ENCODE results near the gene EEFSEC. TPM values are rescaled to one million over a fixed set of nuclear protein-coding genes. Genes with fewer than 3 reads are reported as not detected.

The EEFSEC gene
- 10 to 100 TPM; 22.1 to 22.7 TPM for total RNA-seq

DNA sequence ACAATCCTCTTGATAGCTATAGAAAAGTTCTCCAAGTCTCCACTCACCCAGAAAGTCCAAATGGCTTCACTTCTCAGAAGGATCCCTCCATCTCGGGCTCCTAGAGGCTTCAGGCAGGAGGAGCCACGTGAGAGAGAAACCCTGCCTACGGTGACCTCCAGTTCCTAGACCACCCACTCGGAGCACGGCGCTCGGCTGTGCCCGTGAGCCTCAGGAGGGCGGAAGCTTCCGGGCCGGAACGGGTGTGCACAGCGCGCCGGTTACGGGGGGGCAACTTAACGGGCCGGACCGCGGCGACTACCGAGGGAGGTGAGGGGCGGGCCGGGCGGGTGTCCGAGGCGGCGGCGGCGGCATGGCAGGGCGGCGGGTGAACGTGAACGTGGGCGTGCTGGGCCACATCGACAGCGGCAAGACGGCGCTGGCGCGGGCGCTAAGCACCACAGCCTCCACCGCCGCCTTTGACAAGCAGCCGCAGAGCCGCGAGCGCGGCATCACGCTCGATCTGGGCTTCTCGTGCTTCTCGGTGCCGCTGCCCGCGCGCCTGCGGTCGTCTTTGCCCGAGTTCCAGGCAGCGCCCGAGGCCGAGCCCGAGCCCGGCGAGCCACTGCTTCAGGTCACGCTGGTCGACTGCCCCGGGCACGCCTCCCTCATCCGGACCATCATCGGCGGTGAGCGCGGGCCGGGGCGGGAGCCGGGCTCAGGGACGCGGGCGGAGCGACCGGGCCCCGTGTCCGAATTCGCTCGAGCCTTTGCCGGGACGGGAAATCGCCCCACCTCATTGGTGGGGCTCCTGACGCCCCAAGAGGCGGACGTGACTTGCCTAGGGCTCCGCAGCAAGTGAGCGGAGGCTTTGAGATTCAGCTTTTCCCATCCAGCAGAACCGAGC is at the start of gene EEFSEC:
EEFSEC (plus strand) TSS at position 326 of the 886 bp plus-strand sequence; CDS start at position 353, 27 bp downstream.
- no peaks in the 10 kb centered on the region for H3K27me3 Mint-ChIP-seq
- peak within 1 kb of the TSS; percentile 95 for H3K4me3 Mint-ChIP-seq
- POLR2A ChIA-PET = interaction anchor here (0.6 to 2.2 kb wide), 8 partner anchors 23 to 277 kb away, joined by 3 to 24 read pairs (median 3); partner anchors contain the start of genes RUVBL1 and SEC61A1
- ATAC-seq (ENCODE audit: low read depth) = peak; percentile 93
- H3K9me3 Mint-ChIP-seq = no peaks in the 10 kb centered on the region
- H3K36me3 Mint-ChIP-seq = peaks cover 24% of the 10 kb centered on the region
- H3K27ac Mint-ChIP-seq = peak within 1 kb of the TSS; percentile 96
- peak; percentile 90 for DNase-seq
- H3K4me1 Mint-ChIP-seq = peaks cover 9% of the 10 kb centered on the region

DNA sequence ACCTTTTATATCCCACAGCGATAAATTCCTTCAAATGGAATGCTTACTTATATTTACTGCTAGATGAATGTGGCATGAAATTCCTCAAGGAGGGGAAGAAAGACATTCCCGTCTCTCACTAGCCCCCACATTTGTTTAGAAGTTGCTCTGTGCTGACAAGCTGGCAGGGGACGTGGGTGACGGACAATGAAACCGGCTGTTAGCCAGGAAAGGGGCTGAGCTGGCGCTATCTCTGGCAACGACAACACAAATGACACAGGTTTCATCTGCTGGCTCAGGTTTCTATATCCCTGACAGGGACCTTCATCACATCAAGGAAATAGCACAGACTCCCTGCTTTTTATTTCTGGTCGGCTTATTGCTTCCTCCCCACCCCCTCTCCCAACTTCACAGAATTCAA is 45.4 kb upstream of the EEFSEC start:
- Mint-ChIP-seq H3K36me3 (peaks cover 24% of the 10 kb centered on the region), H3K27ac (no peak overlapping the region), H3K4me1 (peaks cover 16% of the 10 kb centered on the region), H3K9me3 (no peaks in the 10 kb centered on the region), H3K4me3 (no peak overlapping the region), H3K27me3 (no peaks in the 10 kb centered on the region)
- POLR2A ChIA-PET = no interaction called here
- ATAC-seq (ENCODE audit: low read depth) (no peak), DNase-seq (no peak)

DNA sequence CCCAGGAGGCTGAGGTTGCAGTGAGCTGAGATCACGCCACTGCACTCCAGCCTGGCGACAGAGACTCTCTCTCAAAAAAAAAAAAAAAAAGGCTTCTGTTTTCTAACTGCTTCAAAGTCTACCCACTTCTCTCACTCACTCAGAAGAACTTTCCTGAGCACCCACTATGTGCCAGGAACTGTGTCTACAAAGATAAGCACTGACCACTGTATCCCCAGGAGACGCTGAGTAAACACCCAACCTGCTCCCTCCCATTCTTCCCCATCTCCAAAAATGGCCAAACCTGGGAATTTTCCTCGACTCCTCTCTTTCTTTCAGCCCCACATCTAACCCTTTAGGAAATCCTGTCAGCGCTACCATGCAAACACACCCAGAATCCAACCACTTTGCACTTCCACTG is 42.1 kb upstream of the EEFSEC start:
- H3K27me3 Mint-ChIP-seq = no peaks in the 10 kb centered on the region
- peak overlapping the region; percentile 20 for H3K27ac Mint-ChIP-seq
- ATAC-seq (ENCODE audit: low read depth) (no peak), DNase-seq (no peak)
- no peak overlapping the region for H3K4me3 Mint-ChIP-seq
- H3K4me1 Mint-ChIP-seq = peaks cover 27% of the 10 kb centered on the region
- POLR2A ChIA-PET = no interaction called here
- no peaks in the 10 kb centered on the region for H3K9me3 Mint-ChIP-seq
- H3K36me3 Mint-ChIP-seq = peaks cover 38% of the 10 kb centered on the region

GRCh38 chr3:128112357-128112968 is 40.8 kb upstream of the EEFSEC start:
- H3K9me3 Mint-ChIP-seq = no peaks in the 10 kb centered on the region
- H3K36me3 Mint-ChIP-seq = peaks cover 34% of the 10 kb centered on the region
- POLR2A ChIA-PET = no interaction called here
- H3K4me1 Mint-ChIP-seq = peaks cover 27% of the 10 kb centered on the region
- no peaks in the 10 kb centered on the region for H3K27me3 Mint-ChIP-seq
- ATAC-seq (ENCODE audit: low read depth) (peak; percentile 97), DNase-seq (no peak)
- H3K4me3 Mint-ChIP-seq = peak overlapping the region; percentile 57
- peak overlapping the region; percentile 94 for H3K27ac Mint-ChIP-seq

DNA sequence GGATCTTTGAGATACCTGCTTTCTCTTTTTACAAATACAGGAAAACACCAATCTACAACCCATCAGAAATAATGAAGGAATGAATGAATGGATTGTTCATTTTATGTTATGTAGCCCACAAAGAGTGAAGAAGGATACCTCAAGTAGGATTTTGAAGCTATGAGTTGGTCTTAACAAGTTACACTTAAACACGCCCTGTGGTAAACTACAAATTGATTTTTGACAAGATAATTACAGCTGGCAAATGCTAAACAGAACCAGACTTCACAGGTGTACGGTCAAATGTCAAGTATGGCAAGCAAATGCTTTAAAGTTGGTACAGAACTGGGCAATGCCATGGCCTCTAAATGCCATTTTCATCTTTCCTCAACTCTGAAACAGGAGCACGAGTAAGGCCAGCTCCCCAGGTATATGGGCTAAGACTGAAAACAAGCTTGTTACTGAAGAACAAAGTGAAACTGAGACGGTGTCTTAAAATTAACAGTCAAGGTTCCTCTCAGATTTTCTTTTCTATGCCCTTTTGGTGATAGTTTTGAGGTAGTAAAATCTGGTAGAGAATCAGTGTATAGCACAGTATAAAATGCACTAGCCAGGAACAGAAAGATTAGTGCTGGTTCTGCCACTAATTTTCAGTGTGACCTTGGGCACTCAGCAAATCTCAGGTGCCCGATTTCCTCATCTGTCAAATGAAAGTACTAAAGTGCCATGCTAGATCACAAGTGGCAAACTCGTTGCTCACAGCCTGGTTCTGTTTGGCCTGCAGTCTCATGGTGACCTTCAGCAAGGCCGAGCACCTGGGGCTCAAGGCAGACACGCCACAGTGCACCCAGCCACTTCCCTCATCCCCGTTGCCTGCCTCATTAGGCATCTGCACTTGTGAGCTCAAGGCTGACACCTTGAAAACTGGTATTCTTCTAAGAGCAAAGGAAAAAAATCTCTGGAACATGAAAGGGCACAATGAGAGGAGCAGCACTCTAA is 39.2 kb upstream of the EEFSEC start:
- peak overlapping the region; percentile 47 for H3K27ac Mint-ChIP-seq
- DNase-seq (no peak), ATAC-seq (ENCODE audit: low read depth) (no peak)
- no peaks in the 10 kb centered on the region for H3K27me3 Mint-ChIP-seq
- peaks cover 34% of the 10 kb centered on the region for H3K4me1 Mint-ChIP-seq
- POLR2A ChIA-PET = interaction anchor here (0.6 to 1.8 kb wide), 2 partner anchors 10 to 125 kb away, joined by 3 to 7 read pairs; partner anchors contain the start of gene RUVBL1
- H3K9me3 Mint-ChIP-seq = no peaks in the 10 kb centered on the region
- H3K36me3 Mint-ChIP-seq = peaks cover 43% of the 10 kb centered on the region
- no peak overlapping the region for H3K4me3 Mint-ChIP-seq

DNA sequence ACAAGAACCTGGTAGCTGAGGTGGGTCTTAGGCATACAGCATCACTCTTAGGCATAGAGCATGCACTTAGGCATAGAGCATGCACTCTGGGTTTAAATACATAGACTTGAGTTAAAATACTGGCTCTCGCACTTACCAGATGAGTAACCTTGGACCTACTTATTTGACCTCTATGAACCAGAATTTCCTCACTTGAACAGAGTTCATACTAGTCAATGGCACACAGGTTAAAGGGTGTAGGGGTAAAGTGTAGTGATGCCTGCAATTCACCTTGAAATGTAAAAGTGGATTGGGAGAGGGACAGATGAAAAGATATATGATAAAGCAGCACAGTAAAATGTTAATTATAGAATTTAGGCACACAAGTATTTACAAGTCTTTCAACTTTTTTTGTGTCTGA is 31.3 kb upstream of the EEFSEC start:
- H3K4me1 Mint-ChIP-seq = peaks cover 29% of the 10 kb centered on the region
- peaks cover 17% of the 10 kb centered on the region for H3K36me3 Mint-ChIP-seq
- ATAC-seq (ENCODE audit: low read depth) = no peak
- H3K27ac Mint-ChIP-seq = no peak overlapping the region
- H3K4me3 Mint-ChIP-seq = peak overlapping the region; percentile 98
- no peaks in the 10 kb centered on the region for H3K27me3 Mint-ChIP-seq
- POLR2A ChIA-PET = interaction anchor here (0.9 to 2.6 kb wide), 2 partner anchors 32 to 70 kb away, joined by 3 to 14 read pairs; partner anchors contain the start of gene SEC61A1
- no peak for DNase-seq
- no peaks in the 10 kb centered on the region for H3K9me3 Mint-ChIP-seq

DNA sequence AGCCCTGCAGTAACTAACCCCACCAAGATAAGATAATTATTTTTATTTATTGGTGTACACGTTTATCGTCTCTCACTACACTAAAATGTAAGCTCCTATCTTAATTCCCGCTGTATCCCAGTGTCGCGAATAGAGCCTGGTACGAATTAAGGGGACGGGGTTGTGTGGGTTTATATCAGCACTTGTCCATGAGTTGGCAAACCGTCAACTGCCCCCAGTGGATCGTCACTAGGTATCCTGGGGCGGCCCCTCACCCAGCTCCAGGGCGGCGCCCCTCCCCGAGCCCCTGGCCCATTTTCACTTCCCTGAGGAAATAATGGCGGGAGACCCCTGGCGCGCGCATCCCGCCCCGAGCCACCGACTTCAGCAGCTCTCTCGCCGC is 30.1 kb upstream of the EEFSEC start:
- H3K9me3 Mint-ChIP-seq = no peaks in the 10 kb centered on the region
- POLR2A ChIA-PET = interaction anchor here (0.6 to 2.6 kb wide), 12 partner anchors 9 to 494 kb away, joined by 3 to 24 read pairs (median 4); partner anchors contain the start of genes EEFSEC and SEC61A1
- no peak for ATAC-seq (ENCODE audit: low read depth)
- H3K36me3 Mint-ChIP-seq = peaks cover 14% of the 10 kb centered on the region
- H3K4me1 Mint-ChIP-seq = peaks cover 27% of the 10 kb centered on the region
- H3K27ac Mint-ChIP-seq = peak overlapping the region; percentile 94
- DNase-seq = no peak
- peak overlapping the region; percentile 98 for H3K4me3 Mint-ChIP-seq
- no peaks in the 10 kb centered on the region for H3K27me3 Mint-ChIP-seq

DNA sequence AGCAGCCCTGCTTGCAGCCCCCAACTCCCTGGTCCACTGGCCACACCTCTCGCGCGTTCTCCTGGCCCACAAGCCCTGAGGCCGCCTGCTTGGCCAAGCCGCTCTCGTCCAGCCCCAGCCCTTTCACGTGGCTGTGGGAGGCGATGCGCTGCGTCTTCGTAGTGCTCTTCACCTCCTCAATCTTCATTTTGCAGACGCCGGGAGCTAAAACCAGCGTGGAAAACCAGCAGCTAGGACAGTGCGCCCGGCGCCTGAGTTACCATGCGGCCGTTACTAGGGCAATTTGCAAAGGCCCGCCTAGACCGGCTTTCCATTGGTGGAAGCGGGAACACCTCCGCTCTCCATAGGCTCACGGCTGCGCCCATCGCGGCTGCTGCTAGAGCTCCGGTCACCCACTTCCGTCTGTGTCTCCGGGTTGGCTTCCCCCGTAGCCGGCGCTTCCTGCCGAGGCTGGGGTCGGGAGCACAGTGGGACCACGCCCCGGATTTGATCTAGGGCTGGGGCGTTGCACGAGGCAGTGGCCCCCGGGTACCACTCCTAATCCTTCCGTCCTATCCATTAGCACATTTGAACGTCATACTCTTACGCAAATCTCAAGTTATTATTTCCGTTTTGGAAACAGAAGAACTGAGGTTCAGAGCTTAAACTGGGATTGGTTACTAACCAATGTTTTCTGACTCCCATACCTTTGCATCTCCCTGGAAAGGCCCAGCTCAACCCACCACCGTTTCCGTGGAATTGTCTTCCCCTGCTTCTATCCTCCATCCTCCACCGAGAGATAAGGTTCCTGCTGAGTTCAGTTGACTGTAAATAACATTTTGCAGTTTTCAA is 29.5 kb upstream of the EEFSEC start, which contains the start of gene RUVBL1:
RUVBL1 (minus strand) TSS at position 275 of the 831 bp plus-strand sequence; CDS start at position 187, 88 bp downstream.
- H3K36me3 Mint-ChIP-seq = peaks cover 9% of the 10 kb centered on the region
- ATAC-seq (ENCODE audit: low read depth) = peak; percentile 99

GRCh38 chr3:128127236-128127635 is 26.0 kb upstream of the EEFSEC start:
- Mint-ChIP-seq H3K27ac (peak overlapping the region; percentile 0), H3K4me1 (peaks cover 14% of the 10 kb centered on the region), H3K27me3 (no peaks in the 10 kb centered on the region), H3K36me3 (peaks cover 5% of the 10 kb centered on the region), H3K4me3 (no peak overlapping the region), H3K9me3 (no peaks in the 10 kb centered on the region)
- ATAC-seq (ENCODE audit: low read depth) (no peak), DNase-seq (no peak)
- POLR2A ChIA-PET = no interaction called here

More for the DNA sequence above, 29.5 kb upstream of the EEFSEC start, which contains the start of gene RUVBL1:
- Mint-ChIP-seq H3K4me1 (peaks cover 22% of the 10 kb centered on the region), H3K9me3 (no peaks in the 10 kb centered on the region), H3K27me3 (no peaks in the 10 kb centered on the region), H3K4me3 (peak within 1 kb of the TSS; percentile 98), H3K27ac (peak within 1 kb of the TSS; percentile 94)
- POLR2A ChIA-PET = interaction anchor here (0.6 to 2.6 kb wide), 12 partner anchors 8 to 494 kb away, joined by 3 to 24 read pairs (median 4); partner anchors contain the start of genes EEFSEC and SEC61A1
- DNase-seq = peak; percentile 93

DNA sequence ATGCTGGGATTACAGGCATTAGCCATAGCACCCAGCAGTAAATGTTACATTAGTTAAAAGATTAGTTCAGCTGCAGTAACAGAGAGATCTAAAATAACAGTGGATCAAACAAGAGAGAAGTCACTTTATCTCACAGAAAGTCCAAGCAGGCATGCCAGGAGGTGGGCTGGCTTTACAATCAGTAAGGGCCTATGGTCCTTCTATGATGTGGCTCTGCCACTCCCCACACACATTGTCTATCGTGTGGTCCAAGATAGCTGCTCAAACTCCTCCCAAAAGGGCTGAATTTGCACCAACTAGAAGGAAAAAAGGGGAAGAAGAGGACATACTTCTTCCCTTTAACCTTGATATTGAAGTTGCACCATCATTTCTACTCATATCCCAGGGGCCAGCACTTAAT is 25.0 kb upstream of the EEFSEC start:
- no peak overlapping the region for H3K27ac Mint-ChIP-seq
- DNase-seq (no peak), ATAC-seq (ENCODE audit: low read depth) (no peak)
- POLR2A ChIA-PET = interaction anchor here (1.2 kb wide), 1 partner anchor 10 kb away, joined by 5 read pairs; no protein-coding TSS in a partner anchor
- no peak overlapping the region for H3K4me3 Mint-ChIP-seq
- peaks cover 8% of the 10 kb centered on the region for H3K4me1 Mint-ChIP-seq
- no peaks in the 10 kb centered on the region for H3K27me3 Mint-ChIP-seq
- no peaks in the 10 kb centered on the region for H3K9me3 Mint-ChIP-seq
- peaks cover 5% of the 10 kb centered on the region for H3K36me3 Mint-ChIP-seq

- Mint-ChIP-seq H3K27me3 (peaks cover 2% of the 10 kb centered on the region), H3K4me1 (no peaks in the 10 kb centered on the region), H3K27ac (no peak overlapping the region), H3K9me3 (no peaks in the 10 kb centered on the region), H3K4me3 (no peak overlapping the region), H3K36me3 (no peaks in the 10 kb centered on the region)
- POLR2A ChIA-PET = interaction anchor here (0.8 kb wide), 1 partner anchor 9 kb away, joined by 3 read pairs; no protein-coding TSS in a partner anchor
- ATAC-seq (ENCODE audit: low read depth) (no peak), DNase-seq (no peak)
Measured at GRCh38 chr3:128131897-128132646, 21.2 kb upstream of the EEFSEC start.

All from activated naive CD8-positive, alpha-beta T cell treated with anti-CD3 and anti-CD28 coated beads, Interleukin-2, amount 10 ng/mL, durations not matched to agents 7 days and 5 days (primary cell).